Measurements from ENCODE around the gene KIDINS220.

DNA sequence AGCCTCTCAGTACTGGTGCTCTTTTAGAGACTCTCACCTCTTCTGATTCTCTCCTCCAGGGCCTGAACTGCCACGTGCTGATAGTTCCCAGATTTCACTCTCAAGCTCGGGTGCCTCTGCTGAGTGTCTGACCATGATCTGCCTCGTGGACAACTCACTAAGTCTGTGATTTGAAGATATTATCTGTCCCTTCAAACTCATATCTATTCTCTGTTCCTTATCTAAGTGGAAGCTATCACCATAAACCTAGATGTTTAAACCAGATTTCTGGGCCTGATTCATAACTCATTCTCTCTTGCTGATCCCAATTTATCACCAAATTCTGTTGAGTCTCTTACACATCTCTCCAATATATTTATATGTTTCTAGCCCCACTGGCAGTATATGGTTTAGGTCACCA, 29.9 kb upstream of the KIDINS220 start:
- TF ChIP-seq CTCF (conservative IDR thresholded peaks at IDR 0.05 in 1 of 2, IDR thresholded peaks at IDR 0.05 in 1 of 2; ENCODE audit: low read depth in 1 of 2, low read length in 2 of 2) (no peak), EZH2 (IDR thresholded peaks at IDR 0.05; ENCODE audit: low read length, missing control alignments) (no peak)
